Stimulated activated CD4-positive, alpha-beta T cell treated with anti-CD3 and anti-CD28 coated beads, TNF-alpha, amount 100 ng/mL, for 1 hour (primary cell): ENCODE measurements around the gene DPYSL5.
"Not testable (repeated sequence)": the region's sequence is repeated elsewhere in the genome, so short reads cannot be mapped to it uniquely, and the experiment has no call there.

Experiments used
- DNase-seq, 3 donors: peaks; one replicate each; pipeline ENCODE4 v3.0.0-alpha.2; 2020; ENCODE audit warnings: low read depth in 3 of 3, low spot score in 1 of 3

DPYSL5 gene

GRCh38 chr2:26873286-26873983 is 25.5 kb downstream of the DPYSL5 start:
- no peak for DNase-seq

GRCh38 chr2:26874514-26874913 is 26.6 kb downstream of the DPYSL5 start:
- DNase-seq, result no peak

GRCh38 chr2:26875065-26875634 is 27.2 kb downstream of the DPYSL5 start:
- no peak for DNase-seq

GRCh38 chr2:26875808-26876207 is 27.9 kb downstream of the DPYSL5 start:
- DNase-seq, result no peak

- no peak for DNase-seq
Observed at GRCh38 chr2:26876260-26876659, 28.3 kb downstream of the DPYSL5 start.

- DNase-seq, result no peak
Observed at GRCh38 chr2:26877276-26877675, 29.3 kb downstream of the DPYSL5 start.

GRCh38 chr2:26880161-26880560 is 32.2 kb downstream of the DPYSL5 start:
- DNase-seq, result no peak

- DNase-seq, result no peak
Observed at GRCh38 chr2:26880910-26881435, 33.0 kb downstream of the DPYSL5 start.

- DNase-seq, result not testable (repeated sequence)
Observed at GRCh38 chr2:26882220-26882619, 34.3 kb downstream of the DPYSL5 start.

- DNase-seq, result no peak
Observed at GRCh38 chr2:26883956-26884355, 36.0 kb downstream of the DPYSL5 start.

- DNase-seq, result no peak
Observed at GRCh38 chr2:26884486-26884885, 36.6 kb downstream of the DPYSL5 start.

GRCh38 chr2:26885651-26886329 is 37.9 kb downstream of the DPYSL5 start:
- no peak for DNase-seq

- no peak for DNase-seq
Observed at GRCh38 chr2:26886736-26887135, 38.8 kb downstream of the DPYSL5 start.

GRCh38 chr2:26887151-26887550 is 39.2 kb downstream of the DPYSL5 start:
- no peak for DNase-seq

- no peak for DNase-seq
Observed at GRCh38 chr2:26889796-26890195, 41.9 kb downstream of the DPYSL5 start.

- no peak for DNase-seq
Observed at GRCh38 chr2:26890341-26891000, 42.5 kb downstream of the DPYSL5 start.

- no peak for DNase-seq
Observed at GRCh38 chr2:26892133-26892532, 44.2 kb downstream of the DPYSL5 start.

GRCh38 chr2:26892922-26893524 is 45.1 kb downstream of the DPYSL5 start:
- DNase-seq, result no peak

- DNase-seq, result no peak
Observed at GRCh38 chr2:26894136-26894535, 46.2 kb downstream of the DPYSL5 start.

- DNase-seq, result no peak
Observed at GRCh38 chr2:26897807-26898479, 50.0 kb downstream of the DPYSL5 start.
